ENCODE measurements around the gene CPNE5. TPM values are rescaled to one million over a fixed set of nuclear protein-coding genes. Genes with fewer than 3 reads are reported as not detected.

CPNE5 gene
- total RNA-seq, 1 donor from 2014 or later = 0.25 TPM

DNA sequence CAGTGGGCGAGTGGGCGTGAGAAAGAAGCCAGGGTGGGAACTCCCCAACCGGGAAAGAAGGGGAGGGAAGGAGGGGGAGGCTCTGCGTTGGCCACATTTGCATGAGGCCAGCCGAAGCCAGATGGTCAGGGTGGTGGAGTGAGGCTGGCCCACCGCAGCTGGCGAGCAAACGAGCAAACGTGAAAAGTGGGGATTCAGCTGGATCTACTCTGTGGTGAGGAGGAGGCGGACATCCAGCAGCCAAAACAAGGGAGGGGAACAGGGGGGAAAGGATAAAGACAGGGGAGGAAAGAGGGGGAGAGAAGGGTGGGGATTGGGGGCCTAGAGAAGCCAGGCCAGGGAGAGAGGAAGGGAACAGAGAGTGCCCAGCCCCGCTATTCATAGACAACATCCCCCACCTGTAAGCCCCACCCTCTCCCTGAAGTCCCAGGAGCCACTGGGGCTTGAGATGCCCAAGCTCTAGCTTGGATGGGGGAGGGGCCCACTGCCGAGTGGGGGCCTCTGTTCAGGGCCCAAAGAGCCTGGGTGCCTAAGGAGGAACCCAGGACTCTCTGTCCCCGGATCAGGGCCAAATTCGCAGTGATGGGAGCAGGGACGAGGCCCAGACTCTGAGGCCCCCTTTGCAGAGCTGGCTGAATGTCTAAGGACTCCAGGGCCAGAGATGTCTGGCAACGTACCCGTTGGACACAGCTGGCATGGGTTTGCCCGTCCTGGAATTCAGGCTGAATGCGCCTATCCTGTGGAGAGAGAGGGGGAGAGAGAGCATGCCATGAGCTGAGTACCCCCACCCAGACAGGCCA lies 45.1 kb downstream of the CPNE5 start:
- DNase-seq (ENCODE audit: low spot score) = no peak
- no peak for ATAC-seq

DNA sequence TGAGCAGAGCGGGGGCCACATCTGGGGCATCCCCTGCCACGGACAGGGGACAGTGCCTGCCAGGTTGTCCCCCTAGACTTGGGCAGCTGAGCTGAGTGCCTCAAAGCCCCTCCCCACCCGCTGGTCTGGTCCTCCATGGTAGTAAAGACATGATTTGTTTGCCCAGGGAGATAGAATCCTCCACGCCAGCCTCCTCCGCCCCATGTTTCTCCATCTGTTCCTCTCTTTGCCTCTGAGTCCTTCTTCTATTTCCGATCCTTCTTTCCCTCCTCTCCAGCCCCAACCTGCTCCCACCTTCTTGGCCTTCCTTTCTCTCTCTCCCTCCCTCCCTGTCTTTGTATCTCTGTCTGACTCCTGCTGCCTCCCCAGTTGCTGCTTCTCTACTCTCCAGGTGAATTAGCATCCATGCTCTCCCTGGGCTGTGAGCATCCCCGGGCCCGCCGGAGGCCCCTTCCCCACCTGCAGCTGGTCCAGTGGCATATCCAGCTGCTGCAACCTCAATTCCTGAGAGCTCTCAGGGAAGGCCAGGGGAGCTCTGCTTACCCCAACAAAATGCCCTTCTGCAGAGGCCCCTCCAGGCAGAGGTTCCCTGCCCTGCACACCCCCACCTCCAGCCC lies 45.8 kb downstream of the CPNE5 start:
- ATAC-seq (no peak), DNase-seq (ENCODE audit: low spot score) (no peak)

DNA sequence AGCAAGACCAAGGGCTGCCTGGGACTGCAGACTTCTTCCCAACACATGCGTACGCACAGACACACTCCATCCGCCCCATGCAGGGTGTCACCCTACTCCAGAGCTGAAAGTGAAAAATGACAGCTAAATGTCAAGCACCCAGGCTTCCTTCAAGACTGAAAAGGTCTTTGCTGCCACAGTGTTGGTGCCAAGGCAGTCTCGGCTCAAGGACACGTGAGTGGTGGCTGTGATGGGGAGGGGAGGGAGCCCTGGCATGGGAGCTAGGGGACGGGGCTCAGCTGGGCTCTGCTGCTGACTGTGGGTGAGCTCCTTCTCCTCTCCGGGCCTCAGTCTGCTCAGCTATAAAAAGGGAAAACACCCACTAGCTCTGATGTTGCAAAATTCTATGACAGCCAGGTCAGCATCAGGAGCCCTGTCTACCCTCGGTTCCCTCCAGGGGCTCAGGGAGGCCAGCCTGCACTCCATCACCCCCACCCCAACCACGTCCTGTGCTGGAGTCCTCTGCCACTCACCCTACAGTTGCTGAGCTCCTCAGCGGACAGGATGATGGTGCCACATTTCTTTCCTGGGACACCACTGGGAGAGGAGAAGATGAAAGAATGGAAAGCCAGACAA lies 47.6 kb downstream of the CPNE5 start:
- ATAC-seq = no peak
- no peak for DNase-seq (ENCODE audit: low spot score)

DNA sequence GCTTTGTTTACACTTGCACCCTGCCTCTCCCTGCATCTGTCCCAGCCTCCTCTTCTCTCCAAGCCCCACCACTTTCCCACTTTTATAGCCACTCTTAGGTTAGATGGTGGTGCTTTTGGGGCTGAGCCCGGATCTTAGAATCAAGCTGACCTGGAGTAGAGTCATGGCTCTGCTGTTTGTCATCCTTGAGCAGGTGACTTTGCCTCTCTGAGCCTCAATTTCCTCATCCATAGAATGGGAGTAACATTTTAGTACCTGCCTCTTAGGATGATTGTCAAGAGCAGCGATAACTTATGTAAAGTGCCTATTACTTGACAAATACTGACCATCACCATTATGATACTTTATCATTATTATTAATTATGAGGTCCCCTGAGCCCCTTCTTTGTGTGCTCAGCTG lies 48.2 kb downstream of the CPNE5 start:
- DNase-seq (ENCODE audit: low spot score) = no peak
- ATAC-seq = no peak

DNA sequence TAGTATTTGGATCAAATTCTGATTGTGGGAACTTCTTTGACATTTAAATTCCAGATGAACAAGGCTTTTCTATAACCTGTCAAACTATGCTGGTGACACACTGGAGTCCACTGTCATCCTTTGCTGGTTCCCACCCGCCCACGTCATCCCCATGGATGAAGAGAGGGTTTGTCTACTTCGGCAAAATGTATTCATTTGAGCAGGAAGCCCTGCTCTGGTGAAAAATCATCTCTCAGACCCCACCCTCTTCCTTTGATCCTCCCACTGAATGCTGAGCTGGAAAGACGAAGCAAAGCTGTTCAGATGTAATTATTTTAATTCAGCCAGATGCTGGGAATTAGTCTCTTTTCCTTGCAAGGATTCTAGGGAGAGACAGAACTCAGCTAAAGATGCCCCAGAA lies 50.5 kb downstream of the CPNE5 start:
- DNase-seq (ENCODE audit: low spot score) (no peak), ATAC-seq (no peak)

DNA sequence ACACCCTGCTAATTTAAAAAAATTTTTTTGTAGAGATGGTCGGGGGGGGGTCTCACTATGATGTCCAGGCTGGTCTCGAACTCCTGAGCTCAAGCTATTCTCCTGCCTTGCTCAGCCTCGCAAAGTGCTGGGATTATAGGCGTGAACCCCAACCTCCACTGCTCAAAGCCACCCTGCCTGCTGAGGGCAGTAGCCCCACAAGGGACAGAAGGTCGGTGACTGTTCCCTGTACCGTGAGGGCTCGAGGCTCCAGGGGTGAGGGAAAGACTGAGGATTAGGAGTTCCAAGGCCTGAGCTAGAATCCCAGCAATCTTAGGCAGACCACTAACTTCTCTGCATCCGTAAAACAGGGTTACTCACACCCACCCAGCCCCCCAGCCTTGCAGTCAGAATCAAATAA lies 51.1 kb downstream of the CPNE5 start:
- ATAC-seq (no peak), DNase-seq (ENCODE audit: low spot score) (no peak)

DNA sequence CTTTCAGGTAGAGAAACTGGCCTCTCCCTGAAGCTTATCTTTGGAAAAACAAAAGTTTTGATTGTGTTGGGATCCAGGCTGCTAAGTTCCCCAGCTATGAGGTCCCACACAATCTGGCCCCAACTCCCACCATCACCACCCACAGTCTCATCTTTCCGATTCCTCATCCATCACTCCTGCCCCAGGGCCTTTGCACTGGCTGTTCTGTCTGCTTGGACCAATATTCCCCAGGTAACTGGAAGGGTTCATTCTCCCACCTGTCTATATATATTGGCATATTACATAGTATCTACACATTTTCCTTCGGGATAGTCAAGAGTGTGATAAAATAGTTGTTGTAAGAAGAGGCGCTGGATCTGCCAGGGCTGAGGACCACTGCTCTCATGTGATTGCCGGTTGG lies 52.0 kb downstream of the CPNE5 start:
- no peak for DNase-seq (ENCODE audit: low spot score)
- ATAC-seq = no peak

DNA sequence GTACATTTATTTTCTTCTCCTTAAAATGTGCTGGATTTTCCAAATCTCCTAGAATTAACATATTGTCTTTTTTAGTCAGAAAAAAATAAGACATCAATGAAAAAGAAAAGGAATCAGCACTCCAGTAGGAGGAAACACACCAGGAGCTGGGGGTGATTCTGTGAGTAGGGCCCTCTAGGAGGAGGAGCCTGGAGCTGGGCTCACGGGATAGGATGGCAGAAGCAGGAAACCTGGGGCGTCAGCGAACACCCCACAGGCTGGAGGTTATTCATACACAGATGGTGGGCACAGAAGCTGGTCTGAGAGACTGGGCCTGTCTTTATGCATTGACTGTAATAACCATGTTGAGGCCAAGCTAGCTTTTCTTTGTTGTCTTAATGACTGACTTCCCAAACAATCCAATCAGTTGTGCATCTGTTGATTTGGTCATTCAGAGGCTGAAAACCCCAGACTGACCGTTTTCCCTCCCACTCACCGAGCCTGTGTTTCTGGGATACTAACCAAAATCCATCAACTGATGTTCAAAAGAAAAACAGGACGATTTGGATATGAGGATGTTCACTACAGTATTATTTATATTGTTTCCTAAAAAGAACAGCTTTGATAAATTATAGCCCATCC lies 53.1 kb downstream of the CPNE5 start:
- no peak for DNase-seq (ENCODE audit: low spot score)
- no peak for ATAC-seq

DNA sequence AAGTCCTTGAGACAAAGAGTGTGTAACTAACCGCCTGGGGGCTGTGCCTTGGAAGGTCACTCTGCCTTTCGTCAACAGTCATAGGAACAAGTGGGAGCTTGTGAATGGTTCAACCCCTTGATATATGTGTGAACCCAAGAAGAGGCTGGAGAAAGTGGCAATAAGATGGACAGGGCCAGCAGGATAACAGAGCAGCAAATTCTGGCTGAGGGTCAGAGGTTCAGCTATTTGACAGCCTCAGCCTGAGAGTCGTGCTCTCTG lies 54.9 kb downstream of the CPNE5 start:
- ATAC-seq (no peak), DNase-seq (ENCODE audit: low spot score) (no peak)

DNA sequence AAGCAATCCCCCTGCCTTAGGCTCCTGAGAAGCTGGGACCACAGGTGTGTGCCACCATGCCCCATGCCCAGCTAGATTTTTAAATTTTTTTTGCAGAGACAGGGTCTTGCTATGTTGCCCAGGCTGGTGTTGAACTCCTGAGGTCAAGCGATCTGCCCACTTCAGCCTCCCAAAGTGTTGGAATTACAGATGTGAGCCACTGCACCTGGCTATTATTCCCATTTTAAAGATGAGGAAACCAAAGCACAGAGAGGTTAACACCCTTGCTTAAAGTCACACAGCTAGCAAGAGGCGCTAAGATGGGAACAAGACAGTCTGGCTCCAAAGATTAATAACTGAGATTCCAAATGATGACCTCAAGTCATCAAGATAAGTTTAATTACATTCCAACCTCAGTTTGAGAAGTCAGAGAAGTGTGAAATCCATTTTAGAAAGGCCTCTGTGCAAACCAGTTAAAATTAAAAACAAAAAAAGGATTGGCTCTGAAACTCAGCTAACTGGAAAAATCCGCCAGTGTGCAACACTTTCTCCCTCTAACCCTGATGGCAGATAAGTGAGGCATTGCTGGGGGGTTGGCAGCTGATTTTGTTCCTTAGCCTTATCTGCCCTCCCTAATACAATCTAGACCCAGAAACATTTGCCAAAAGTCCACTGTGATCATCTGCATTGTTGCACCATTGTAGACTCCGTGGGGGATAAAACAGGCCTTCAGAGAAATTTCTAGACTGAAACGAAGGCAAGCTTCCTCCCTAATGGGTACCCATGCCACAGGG lies 55.5 kb downstream of the CPNE5 start:
- DNase-seq (ENCODE audit: low spot score) (no peak), ATAC-seq (no peak)

DNA sequence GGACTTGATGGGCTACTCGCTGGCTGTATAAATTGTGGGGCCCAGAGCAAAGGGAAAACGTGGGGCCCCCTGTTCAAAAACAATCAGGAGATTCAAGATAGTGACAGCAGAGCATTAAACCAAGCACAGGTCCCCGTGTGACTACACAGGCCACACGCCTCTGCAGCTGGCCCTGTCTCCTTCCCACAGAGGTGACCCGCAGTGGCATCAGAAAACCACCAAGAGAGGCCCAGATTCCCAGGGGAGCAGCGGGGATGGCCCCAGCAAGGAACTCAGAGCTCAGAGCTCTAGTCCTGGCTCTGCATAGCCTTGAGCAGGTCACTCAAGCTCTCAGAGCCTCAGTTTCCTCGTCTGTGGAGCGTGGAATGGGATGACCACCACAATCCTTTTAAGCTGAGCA lies 57.6 kb downstream of the CPNE5 start:
- no peak for ATAC-seq
- no peak for DNase-seq (ENCODE audit: low spot score)

DNA sequence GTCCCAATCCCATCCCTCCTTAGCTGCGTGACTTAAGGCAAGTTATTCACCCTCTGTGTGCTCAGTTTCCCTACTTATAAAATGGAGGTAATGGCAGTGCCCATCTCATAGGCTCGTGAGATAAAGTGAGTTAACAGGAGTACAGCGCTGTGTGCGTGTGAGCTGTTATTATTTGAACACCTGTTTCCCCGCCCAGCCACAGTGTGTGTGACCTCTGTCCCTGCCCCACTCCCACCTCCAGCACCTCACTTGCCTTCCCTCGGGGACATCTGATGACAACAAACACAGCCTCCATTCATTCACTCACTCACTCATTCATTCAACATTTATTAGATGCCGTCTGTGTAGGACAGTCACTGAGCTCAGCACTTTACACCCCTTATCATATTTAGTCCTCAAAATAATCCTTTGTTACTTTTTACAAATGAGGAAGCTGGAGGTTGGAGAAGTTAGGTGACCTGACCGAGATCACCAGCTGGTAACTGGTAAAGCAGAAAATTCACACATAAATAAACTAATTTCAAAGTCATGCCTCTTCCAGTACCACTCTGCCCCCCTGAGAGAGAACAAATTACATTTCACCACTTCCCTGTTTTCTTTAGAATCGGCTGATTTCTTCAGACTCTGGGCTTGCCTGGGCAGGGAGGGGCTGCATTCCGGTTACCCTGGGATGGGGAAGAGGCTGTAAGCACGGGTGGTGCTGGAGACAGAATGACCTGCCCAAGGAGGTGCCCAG lies 58.6 kb downstream of the CPNE5 start:
- DNase-seq (ENCODE audit: low spot score) = no peak
- no peak for ATAC-seq

DNA sequence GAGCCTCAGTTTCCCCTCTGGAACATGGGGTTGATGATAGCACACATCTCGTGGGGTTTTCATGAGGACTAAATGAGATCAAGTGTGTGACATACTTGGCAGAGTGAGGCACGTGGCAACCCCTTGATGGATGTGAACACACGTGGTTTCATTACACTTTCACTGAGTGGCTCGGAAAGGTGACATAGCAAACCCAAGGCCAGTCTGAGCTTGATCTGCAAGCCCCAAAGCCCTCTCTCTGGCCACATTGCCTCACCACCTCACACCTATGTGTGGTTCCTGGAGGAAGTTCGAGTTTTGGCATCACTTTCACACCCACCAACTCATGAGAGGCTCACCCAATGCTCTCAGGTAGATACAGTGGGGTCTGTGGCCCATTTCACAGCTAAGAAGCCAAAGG lies 60.0 kb downstream of the CPNE5 start:
- DNase-seq (ENCODE audit: low spot score) (no peak), ATAC-seq (no peak)

DNA sequence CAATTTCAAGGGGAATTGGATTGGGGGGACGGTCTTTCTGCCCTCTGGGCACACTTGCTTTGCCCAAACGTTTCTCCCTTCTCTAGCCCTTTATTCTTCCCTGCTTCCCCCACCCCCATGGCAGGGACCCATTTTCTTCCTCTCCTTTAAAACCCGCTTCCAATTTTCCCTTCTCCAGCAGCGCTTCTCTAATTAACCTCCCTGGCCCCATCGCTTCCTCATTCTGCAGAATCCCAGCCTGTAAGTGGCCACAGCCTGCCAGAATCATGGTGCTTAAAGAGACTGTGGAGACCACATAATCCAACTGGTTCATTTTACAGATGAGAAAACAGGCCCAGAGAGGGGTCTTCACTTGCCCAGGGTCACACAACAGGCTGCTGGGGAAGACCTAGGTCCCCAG lies 61.4 kb downstream of the CPNE5 start:
- no peak for DNase-seq (ENCODE audit: low spot score)
- no peak for ATAC-seq

DNA sequence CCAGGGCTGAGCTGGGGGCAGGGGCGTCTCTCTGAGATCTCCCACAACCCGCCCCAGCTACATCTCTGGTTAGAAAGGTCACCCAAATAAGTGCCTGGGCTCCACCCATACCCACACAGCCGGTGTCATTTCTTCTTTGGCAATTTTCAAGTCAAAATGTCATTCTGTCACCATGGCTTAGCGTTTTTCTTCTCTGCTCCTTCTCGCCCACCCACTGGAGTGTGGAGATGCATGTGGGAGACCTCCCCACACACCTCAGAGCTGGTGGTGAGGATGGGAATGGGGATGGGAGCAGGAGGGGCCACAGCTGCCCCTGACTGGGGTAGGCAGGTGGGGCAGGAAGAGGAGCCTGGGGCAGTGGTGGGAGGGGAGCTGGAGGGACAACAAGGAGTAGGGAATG lies 63.1 kb downstream of the CPNE5 start:
- ATAC-seq (no peak), DNase-seq (ENCODE audit: low spot score) (no peak)

DNA sequence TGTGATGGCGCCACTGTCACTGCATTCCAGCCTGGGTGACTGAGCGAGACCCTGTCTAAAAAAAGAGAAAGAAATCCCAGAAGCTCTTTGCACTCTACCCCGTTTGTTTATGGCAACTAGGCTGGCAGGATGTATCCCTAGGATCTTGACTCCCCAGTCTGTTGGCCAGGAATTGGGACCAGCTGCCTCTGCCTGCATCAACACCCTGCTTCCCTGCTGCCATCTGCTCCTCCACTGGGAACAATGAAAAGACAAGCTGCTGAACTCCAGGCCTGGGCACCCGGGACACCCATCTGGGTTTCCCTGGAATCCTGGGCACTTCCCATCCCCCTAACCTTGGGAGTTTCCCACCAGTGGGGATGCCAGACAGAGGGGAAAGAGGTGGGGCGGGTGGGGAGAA lies 64.9 kb downstream of the CPNE5 start:
- DNase-seq (ENCODE audit: low spot score) (no peak), ATAC-seq (no peak)

DNA sequence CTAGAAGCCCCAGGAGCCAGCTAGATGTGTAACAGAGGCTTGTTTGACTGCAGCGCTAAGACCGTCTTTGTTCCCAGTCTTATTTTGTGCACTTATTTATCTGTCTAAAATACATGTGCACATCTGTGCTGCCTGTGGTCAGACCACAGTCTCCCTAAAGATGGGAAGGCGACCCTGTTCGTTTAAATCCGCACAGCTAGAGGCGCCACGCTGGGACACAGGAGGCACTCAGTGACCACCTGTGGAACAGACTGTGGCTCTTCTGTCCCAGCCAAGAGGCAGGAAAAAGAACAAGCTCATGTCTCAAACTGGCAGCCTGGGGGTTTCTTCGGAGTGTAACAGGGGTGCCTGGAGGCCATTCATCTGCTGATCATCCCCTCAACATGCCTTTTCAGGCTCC lies 66.8 kb downstream of the CPNE5 start:
- DNase-seq (ENCODE audit: low spot score) = no peak
- no peak for ATAC-seq

DNA sequence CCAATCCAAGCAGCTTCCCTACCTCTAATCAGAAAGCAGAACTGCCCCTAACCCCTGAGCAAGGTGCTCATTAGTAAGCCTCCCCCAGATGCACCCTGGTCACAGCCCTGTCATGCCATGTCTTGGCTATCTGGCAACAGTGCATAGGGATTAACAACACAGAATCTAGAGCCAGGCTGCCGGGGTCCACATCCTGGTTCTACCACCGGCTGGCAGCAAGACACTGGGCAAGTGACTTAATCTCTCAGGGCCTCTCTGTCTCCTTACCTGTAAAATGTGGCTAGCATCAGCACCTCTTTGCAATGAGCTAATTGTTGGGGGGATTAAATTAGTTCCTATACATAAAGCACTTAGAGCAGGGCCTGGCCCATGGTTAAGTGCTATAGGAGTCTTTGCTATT lies 68.1 kb downstream of the CPNE5 start:
- DNase-seq (ENCODE audit: low spot score) = no peak
- ATAC-seq = no peak

DNA sequence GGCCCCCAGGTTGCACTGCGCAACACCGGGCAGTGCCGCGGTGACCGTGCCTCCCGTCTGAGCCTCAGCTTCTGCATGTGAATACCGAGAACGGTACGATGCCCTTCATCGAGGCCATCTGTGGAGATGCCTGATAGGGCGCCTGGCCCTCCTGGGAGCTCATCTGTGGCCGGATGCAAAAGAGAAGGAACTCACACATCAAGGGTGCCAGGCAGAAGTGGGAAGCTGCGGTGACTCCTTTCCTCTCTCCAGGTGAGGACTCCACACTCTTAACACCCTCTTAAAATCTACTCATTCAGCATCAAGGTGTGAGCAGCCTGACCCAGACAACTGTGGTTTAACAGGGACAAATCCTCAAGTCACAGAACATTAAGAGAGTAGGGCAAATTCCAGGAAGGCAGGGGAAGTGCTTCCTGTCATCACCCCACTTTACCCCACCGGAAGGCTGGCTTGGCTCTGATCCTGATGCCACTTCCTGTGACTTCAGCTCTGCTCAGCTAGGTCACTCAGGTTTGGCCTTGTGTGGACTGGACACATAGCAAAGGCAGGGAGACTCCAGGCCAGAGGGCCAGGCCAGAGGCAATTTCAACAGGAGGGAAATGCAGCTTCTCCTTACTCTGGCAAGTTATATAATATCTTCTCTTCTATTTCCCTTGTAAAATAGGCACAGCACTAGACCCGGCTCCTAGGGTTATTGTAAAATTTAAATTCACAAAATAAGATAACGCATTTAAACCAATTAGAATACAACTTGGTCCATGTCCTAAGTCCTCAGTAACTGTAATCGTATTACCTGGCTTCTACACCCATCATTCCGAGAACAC lies 69.4 kb downstream of the CPNE5 start:
- no peak for ATAC-seq
- no peak for DNase-seq (ENCODE audit: low spot score)

DNA sequence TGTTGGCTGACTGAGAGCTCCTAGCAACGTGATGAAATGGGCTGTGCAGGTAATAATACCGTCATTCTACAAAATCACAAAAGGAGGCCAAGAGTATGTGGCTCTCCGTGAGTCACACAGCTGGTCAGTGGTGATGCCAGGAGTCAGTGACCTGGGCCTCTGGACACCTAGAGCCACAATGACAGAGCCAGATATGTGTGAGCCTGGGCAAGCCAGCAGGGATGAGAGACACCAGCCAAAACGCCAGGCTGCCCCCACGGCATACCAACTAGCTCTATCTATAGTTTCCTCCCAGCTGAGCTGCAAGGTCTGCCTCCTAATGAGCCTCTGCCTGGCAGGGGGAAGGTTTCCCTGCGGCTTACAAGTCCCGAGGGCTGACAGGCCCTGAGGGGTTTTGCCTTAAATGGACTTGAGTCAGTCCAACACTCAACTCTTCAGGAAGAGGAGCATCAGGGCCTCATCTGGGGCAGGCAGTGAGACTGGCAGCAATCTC lies 70.0 kb downstream of the CPNE5 start:
- no peak for DNase-seq (ENCODE audit: low spot score)
- ATAC-seq = no peak

Data from left lobe of liver (tissue), 2 donors.